MCF 10A (cell line): ENCODE results near the gene EPHA1. TPM values are rescaled to one million over a fixed set of nuclear protein-coding genes. Genes with fewer than 3 reads are reported as not detected.

Source experiments
- BruUV-seq: library from RNA; stranded (reverse); fragments of 400-500 nt; replicated peaks from 2 replicates; lab custom pipeline; 2021; lab: Mats Ljungman, UMichigan
- CTCF ChIA-PET: fragments of 300-600 bp; sonication (Branson Sonifier 250); formaldehyde crosslinking; extraction: SDS; loops from one replicate; lab custom pipeline; 2021; ENCODE audit warnings: antibody characterized with exemption, inconsistent platforms; lab: Yijun Ruan, JAX
- POLR2A ChIA-PET: fragments of 300-600, 350-650 bp; sonication (Branson Sonifier 250); formaldehyde crosslinking; extraction: SDS; loops from one replicate; lab custom pipeline; 2020; ENCODE audit warnings: antibody characterized with exemption, inconsistent platforms; lab: Yijun Ruan, JAX
- DNase-seq: peaks from one replicate; pipeline ENCODE4 v3.0.0-alpha.2; 2018; ENCODE audit not compliant: unreplicated experiment
- H3K27ac Mint-ChIP-seq: one replicate; pipeline ENCODE4 v1.8.0; 2022; ENCODE audit warnings: mild to moderate bottlenecking, low read depth, mixed read lengths; ENCODE audit not compliant: unreplicated experiment
- H3K27me3 Mint-ChIP-seq: one replicate; pipeline ENCODE4 v1.8.0; 2022; ENCODE audit warnings: mixed read lengths; ENCODE audit not compliant: insufficient read depth, unreplicated experiment
- H3K36me3 Mint-ChIP-seq: one replicate; pipeline ENCODE4 v1.8.0; 2022; ENCODE audit warnings: mild to moderate bottlenecking, moderate library complexity, mixed read lengths; ENCODE audit not compliant: insufficient read depth, unreplicated experiment
- H3K4me1 Mint-ChIP-seq: one replicate; pipeline ENCODE4 v1.8.0; 2022; ENCODE audit warnings: mixed read lengths; ENCODE audit not compliant: insufficient read depth, unreplicated experiment
- H3K4me3 Mint-ChIP-seq: one replicate; pipeline ENCODE4 v1.8.0; 2022; ENCODE audit warnings: mild to moderate bottlenecking, moderate library complexity, mixed read lengths; ENCODE audit not compliant: unreplicated experiment
- H3K9me3 Mint-ChIP-seq: one replicate; pipeline ENCODE4 v1.8.0; 2022; ENCODE audit warnings: mixed read lengths; ENCODE audit not compliant: unreplicated experiment
- CTCF ChIP-seq: fragments of 200-600 bp; IDR thresholded peaks from one replicate; pipeline ENCODE4 v1.8.0; 2022; ENCODE audit warnings: antibody characterized with exemption, mild to moderate bottlenecking; ENCODE audit not compliant: unreplicated experiment
- intact Hi-C: fragments of 100-400 bp; cut with micrococcal nuclease; formaldehyde crosslinking; loops from 2 replicates; pipeline ENCODE4 v1.14.1; 2022
- total RNA-seq: library from RNA; stranded (reverse); gene quantifications from 2 replicates; pipeline ENCODE4 v1.2.3, GENCODE V29; 2022

EPHA1 gene
- total RNA-seq, 1 experiment from 2014 or later, result 0.89 TPM

GRCh38 chr7:143434660-143435059 is 26.0 kb upstream of the EPHA1 start:
- Mint-ChIP-seq H3K4me3 (no peak overlapping the region), H3K27ac (no peak overlapping the region), H3K9me3 (no peaks in the 10 kb centered on the region), H3K27me3 (peaks cover 5% of the 10 kb centered on the region), H3K36me3 (no peaks in the 10 kb centered on the region), H3K4me1 (peaks cover 33% of the 10 kb centered on the region)
- intact Hi-C loops, result no loop called here
- TF ChIP-seq CTCF, result no peak
- BruUV-seq, result no TSS peak
- ChIA-PET POLR2A (interaction anchor here (0.6 to 0.8 kb wide), 2 partner anchors 10 to 467 kb away, joined by 3 to 4 read pairs; partner anchors contain the start of gene TCAF1), CTCF (interaction anchor here (0.8 to 3.5 kb wide), 7 partner anchors 18 to 507 kb away, joined by 3 to 23 read pairs (median 3); partner anchors contain the start of gene EPHA1)
- DNase-seq, result peak; percentile 94

GRCh38 chr7:143433759-143434158 is 25.1 kb upstream of the EPHA1 start:
- Mint-ChIP-seq H3K36me3 (no peaks in the 10 kb centered on the region), H3K27me3 (no peaks in the 10 kb centered on the region), H3K9me3 (no peaks in the 10 kb centered on the region), H3K4me1 (peaks cover 34% of the 10 kb centered on the region), H3K27ac (no peak overlapping the region), H3K4me3 (no peak overlapping the region)
- DNase-seq, result no peak
- no TSS peak for BruUV-seq
- CTCF ChIA-PET, result interaction anchor here (0.7 to 3.5 kb wide), 4 partner anchors 17 to 506 kb away, joined by 3 to 23 read pairs (median 6); no protein-coding TSS in a partner anchor
- intact Hi-C loops, result no loop called here
- POLR2A ChIA-PET, result interaction anchor here (0.7 kb wide), 1 partner anchor 56 kb away, joined by 3 read pairs; no protein-coding TSS in a partner anchor
- no peak for TF ChIP-seq CTCF

GRCh38 chr7:143431109-143431508 is 22.5 kb upstream of the EPHA1 start:
- ChIA-PET CTCF (interaction anchor here (0.6 to 1.3 kb wide), 4 partner anchors 9 to 968 kb away, joined by 3 to 4 read pairs (median 3); no protein-coding TSS in a partner anchor), POLR2A (interaction anchor here (0.9 kb wide), 1 partner anchor 47 kb away, joined by 3 read pairs; no protein-coding TSS in a partner anchor)
- no peak overlapping the region for H3K27ac Mint-ChIP-seq
- TF ChIP-seq CTCF, result no peak
- no peaks in the 10 kb centered on the region for H3K36me3 Mint-ChIP-seq
- H3K4me3 Mint-ChIP-seq, result no peak overlapping the region
- no peak for DNase-seq
- BruUV-seq, result no TSS peak
- H3K27me3 Mint-ChIP-seq, result no peaks in the 10 kb centered on the region
- no peaks in the 10 kb centered on the region for H3K9me3 Mint-ChIP-seq
- peaks cover 34% of the 10 kb centered on the region for H3K4me1 Mint-ChIP-seq
- intact Hi-C loops, result no loop called here

- Mint-ChIP-seq H3K4me3 (peak overlapping the region; percentile 62), H3K27me3 (no peaks in the 10 kb centered on the region), H3K9me3 (no peaks in the 10 kb centered on the region), H3K36me3 (no peaks in the 10 kb centered on the region), H3K27ac (peak overlapping the region; percentile 75), H3K4me1 (peaks cover 28% of the 10 kb centered on the region)
- CTCF ChIA-PET, result interaction anchor here (1.0 to 1.7 kb wide), 2 partner anchors 13 to 20 kb away, joined by 3 to 9 read pairs; no protein-coding TSS in a partner anchor
- BruUV-seq, result no TSS peak
- no peak for TF ChIP-seq CTCF
- POLR2A ChIA-PET, result interaction anchor here (0.7 kb wide), 1 partner anchor 50 kb away, joined by 3 read pairs; no protein-coding TSS in a partner anchor
- intact Hi-C loops, result no loop called here
- peak; percentile 43 for DNase-seq
These were observed 21.4 kb upstream of the EPHA1 start for GRCh38 chr7:143429770-143430698.
